HG03025 (cell line): ENCODE results near the gene APBB1IP.
A peak's percentile ranks its signal among the peaks of the same experiment; 100 is the strongest.
"Not testable (repeated sequence)": the region's sequence is repeated elsewhere in the genome, so short reads cannot be mapped to it uniquely, and the experiment has no call there.

Source experiments
- ATAC-seq: cut with Tn5 transposase; IDR thresholded peaks from one replicate; pipeline ENCODE4 v1.9.1; 2021; ENCODE audit warnings: mild to moderate bottlenecking, moderate library complexity; ENCODE audit not compliant: unreplicated experiment, low FRiP score

APBB1IP gene

DNA sequence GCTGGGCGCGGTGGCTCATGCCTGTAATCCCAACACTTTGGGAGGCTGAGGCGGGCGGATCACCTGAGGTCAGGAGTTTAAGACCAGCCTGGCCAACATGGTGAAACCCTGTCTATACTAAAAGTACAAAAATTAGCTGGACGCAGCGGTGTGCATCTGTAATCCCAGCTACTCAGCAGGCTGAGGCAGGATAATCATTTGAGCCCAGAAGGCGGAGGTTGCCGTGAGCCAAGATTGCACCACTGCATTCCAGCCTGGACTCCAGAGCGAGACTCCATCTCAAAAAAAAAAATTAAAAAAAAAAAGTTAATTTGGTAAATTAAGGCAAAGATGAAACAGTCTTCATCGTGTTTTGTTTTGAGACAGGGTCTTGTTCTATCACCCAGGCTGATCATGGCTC is 66.3 kb downstream of the APBB1IP start:
- ATAC-seq, result not testable (repeated sequence)

DNA sequence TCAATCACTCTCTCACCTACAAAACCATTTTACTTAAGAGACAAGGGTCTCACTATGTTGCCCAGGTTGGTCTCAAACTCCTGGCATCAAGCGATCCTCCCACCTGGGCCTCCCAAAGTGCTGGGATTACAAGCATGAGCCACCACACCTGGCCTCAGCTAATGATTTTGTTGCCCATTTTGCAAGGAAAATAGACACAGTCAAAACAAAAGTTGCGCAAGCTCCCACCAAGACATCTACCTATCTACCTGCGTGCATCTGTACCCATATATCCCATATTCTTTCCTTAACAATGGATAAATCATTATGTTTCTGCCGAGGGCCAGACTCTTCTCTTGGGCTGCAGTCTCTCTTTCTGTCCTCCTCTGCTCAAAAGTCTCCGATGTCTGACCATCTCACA is 67.3 kb downstream of the APBB1IP start:
- ATAC-seq, result no peak

DNA sequence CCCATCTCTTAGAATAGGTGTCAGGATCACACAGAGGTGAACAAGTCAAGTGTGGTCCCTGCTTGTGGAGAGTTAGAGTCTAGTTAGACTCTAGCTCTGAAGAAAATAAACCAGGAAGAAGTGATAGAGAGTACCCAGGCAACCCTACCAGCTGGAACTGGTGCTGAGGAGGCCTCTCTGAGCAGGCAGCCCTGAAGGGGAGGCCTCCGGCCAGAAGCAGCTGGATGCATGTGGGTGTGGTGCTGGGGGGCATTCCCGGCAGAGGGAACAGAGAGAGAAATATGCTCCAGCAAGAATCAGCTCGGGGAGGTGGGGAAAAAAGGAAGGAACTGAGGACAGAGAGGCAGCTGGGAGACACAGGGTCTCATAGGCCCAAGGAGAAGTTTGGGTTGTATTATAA is 68.6 kb downstream of the APBB1IP start:
- no peak for ATAC-seq

DNA sequence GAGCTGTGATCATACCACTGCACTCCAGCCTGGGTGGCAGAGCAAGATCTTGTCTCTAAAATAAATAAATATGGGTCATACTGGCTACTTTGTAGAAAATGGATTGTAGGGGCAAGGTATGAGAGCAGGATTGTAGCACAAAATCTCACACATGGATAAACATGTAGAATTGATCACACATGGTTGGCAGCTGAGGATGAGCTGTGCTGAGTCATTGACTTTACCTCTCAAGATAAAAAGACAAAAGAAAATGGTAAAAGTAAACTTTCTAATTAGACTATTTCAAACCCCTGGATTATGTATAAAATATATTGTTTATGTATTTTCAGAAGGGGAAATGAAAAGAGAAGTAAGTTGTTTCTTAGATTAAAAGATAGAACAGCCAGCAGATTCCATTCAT is 69.3 kb downstream of the APBB1IP start:
- ATAC-seq, result no peak

DNA sequence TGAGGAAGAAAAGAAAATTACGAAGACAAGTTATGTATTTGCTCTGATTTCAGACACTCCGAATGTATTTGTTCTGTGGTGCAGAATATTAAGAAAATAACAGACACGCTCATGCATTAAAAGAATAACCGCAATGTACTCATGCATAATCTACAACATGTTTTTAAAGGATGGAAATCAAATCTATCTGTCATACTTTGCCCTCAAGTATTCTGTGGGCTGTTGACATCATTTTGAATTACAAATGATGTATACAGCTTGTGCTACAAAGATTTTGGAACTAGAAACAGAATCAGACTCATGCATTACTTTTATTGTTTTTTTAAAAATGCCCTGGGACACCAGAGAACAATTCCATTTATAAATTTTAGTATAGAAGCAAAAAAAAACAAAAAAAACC is 69.9 kb downstream of the APBB1IP start:
- no peak for ATAC-seq

DNA sequence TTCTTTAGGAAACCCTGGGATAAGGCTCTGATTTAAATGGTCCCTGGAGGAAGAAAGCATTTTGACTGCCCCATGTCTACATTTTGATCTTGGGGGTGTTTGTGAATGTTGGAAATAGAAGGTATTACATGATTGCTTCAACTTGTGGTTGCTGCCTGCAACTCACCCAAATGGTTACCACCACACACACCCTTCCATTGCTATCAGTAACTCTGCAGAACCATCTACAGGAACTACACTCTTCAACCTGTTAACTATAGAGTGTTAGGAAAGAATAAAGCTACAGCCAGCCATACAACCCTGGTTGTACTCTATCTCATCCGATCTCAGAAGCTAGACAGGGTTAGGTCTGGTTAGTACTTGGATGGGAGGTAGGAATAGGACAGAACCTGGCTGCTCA is 71.2 kb downstream of the APBB1IP start:
- no peak for ATAC-seq

DNA sequence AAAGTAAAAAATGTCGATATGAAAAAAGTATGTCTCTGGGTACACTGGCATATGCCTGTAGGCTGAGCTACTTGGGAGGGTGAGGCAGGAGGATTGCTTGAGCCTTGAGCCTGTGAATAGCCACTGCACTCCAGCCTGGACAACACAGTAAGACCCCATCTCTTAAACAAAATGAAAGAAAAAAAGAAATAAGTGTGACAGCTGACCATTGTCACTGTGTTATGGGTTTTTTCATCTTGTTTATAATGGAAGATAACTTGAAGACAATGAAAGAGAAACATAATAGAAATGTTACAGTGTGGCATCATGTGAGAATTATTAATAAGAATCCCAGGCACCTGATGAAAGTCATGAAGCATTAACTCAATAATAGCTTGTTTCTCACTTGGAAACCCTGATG is 75.0 kb downstream of the APBB1IP start:
- ATAC-seq, result no peak

DNA sequence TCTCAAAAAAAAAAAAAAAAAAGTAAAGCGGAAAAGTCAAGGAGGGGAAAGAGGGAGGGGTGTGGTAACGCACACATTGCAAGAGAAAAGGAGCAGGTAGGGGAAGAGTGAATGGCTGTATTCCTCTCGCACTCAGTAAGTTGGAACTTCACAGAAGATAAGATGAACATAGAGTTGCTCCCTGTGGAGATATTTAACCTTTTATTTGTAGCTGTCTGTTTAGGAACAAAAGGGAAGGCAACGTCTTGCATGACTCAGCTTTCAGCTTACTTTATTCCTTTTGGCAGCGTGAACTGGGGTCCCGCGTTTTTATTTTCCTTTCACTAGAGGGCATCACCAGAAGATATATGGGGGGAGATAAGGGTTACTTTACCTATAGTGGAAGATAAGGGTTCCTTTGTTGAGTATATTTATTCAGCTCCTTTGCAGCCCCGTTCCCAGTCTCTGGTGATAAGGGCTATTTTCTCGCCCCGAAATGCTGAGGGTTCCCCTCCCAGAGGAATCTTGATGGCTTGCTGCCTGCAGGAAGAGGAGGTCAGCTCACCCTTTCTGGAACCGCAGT is 78.5 kb downstream of the APBB1IP start:
- no peak for ATAC-seq

DNA sequence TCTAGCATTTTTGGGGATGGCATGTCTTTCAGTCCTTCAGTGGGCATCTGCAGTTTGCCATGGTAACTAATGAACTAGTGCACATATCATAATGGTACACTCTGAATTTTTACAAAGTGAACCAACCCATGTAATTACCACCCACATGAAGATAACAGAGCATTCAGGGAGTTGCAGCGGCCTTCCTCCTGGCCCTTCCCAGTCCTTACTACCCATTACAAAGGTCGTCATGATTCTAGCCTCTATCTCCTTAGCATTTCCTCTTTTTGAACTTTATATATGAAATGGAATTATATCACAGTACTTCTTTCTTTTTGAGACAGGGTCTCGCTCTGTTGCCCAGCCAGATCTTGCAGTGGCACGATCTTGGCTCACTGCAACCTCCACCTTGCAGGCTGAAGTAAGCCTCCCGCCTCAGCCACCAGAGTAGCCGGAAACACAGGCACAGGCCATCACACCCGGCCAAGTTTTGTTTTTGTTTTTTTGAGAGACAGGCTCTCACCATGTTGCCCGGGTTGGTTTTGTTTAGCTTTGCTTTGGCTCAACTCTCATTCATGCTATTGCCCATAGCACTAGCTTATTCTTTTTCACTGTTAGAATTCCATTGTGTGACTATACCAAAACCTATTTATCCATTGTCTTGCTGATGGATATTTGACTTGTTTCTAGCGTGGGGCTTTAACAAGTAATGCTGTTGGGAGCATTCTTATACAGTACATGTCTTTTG is 79.2 kb downstream of the APBB1IP start:
- ATAC-seq, result no peak

DNA sequence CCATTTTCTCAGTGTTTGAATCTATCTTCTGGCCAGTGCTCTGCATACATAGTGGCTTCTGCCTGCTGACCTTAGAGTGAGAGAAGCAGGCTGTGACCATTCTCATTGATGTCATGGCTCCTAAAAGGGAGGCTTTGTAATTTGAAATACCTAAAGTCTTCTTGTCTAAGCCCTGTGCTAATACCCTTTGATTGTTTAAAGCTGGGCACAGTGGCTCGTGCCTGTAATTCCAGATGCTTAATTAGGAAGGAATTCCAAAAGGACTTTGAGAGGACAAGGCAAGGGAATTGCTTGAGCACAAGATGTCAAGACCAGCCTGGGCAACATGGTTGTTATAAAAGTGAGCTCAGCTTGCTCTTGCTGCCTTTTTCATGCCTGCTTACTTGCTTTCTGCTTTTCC is 81.7 kb downstream of the APBB1IP start:
- no peak for ATAC-seq

DNA sequence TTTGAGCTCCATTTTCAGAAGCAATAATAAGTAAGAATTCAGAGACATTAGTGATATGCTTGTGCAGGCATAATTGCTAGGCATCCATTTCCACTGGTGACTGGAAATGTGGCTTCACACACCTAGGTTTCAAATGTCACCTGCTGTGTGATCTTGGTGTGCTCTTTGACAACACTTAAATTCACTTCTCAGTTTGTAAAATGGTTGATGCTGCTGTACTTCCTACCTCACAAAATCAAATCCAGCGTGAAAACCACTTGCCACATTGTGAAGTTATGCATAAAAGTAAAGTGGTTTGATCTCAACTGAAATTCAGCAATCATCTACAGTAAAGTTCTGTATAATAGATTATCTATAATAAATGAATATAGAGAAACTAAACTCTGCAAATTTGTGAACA is 82.4 kb downstream of the APBB1IP start:
- ATAC-seq, result no peak

DNA sequence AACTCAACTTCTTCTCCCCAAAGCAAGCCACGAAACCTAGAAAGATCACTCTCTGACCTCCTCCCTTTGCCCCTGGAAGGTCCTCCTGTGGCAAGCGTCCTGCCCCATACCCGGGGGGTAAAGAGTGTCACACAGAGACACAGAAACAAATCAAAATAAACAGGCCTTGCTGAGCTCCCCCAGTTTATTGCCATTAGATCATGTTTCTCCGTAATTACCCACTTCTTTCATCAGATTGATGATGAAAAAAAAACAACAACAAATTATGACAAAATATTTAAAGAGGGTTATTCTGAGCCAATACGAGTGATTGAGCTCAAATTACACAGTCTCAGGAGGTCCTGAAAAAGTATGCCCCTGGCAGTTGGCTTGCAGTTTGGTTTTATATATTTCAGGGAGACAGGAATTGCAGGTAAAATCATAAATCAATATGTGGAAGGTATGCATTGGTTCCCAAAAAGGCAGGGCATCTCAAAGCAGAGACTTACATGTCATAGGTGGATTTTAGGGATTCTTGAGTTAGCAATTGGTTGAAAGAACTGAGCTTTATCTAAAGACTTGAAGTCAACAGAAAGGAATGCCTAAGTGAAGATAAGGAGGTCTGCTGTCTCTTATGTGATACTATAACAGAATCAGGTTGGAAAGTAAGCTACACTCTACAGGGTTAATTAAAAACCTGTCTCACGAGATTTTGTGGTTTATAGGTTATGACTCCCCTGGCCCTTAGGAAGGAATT is 86.2 kb downstream of the APBB1IP start:
- no peak for ATAC-seq

DNA sequence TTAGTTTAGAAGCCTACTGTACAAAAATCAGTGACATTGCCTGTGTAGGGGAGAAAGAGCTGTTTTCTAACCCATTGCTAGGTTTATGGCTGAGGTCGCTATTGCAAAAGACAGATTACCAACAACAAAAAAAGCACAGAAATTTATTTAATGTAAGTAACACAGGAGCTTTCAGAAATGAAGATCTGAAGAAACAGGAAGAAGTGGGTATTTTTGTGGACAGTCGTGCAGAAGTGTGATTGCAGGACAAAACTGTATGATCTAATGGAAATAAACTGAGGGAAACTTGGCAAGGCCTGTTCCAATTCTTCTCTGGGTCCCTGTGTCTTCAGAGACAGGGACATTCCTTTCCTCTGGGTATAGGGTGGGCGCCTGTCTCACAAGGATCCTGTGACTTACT is 87.4 kb downstream of the APBB1IP start:
- ATAC-seq, result no peak

DNA sequence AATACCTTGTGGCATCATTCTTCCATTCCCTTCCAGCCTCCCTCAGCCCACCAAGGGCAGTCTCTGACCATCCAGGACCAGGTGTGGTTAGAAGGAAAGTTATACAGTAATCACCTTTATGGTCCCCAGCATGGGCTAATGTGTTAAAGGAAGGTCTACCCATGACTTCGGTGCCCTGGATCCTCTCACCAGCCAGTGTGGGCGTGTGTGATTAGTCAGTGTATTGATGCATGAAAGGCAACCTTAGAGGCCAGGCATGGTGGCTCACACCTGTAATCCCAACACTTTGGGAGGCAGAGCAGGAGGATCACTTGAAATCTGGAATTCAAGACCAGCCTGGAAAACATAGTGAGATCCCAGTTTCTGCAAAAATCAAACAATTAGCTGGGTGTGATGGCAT is 88.9 kb downstream of the APBB1IP start:
- ATAC-seq, result no peak

DNA sequence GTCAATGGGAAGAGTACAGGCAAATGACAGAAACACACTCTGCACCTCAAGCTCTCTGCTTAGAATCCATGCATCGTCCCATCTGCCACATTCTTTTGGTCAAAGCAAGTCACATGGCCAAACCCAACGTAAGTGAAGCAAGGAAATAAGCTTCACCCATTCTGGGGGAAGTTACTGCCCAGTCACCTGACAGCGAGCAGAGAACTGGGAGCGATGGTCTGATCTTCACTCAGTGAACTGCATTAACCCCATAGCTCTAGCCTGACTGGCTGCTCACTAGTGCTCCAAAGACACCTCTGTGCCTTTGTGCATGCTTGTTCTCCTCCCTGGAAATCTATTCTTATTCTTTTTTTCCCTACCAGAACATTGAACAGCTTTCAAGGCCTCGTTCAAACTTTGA is 89.9 kb downstream of the APBB1IP start:
- no peak for ATAC-seq

DNA sequence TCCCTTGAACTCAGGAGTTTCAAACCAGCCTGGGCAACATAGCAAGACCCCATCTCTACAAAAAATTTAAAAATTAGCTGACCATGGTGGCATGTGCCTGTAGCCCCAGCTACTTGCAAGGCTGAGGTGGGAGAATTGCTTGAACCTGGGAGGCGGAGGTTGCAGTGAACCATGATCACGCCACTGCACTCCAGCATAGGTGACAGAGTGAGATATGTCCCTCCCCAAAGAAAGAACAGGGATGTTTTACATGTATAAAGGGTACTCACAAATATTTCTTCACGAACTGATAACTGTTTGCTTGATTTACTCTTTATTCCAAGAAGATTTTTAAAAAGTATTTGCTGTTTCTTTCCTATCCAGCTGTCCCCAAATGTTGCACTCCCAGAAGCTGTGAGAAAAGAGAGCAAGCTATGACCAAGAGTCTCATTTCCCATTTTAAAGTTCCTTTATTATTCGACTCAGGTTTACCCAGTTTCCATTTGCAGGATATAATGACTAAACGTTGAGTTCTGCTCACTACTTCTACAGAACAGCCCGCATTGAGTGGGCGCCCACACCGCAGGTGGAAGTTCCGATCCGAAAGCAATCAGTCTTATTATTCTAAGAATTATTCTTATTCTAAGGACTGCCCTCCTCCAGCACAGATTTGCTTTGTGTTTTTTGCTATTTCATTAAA is 90.7 kb downstream of the APBB1IP start:
- ATAC-seq, result peak; percentile 80

DNA sequence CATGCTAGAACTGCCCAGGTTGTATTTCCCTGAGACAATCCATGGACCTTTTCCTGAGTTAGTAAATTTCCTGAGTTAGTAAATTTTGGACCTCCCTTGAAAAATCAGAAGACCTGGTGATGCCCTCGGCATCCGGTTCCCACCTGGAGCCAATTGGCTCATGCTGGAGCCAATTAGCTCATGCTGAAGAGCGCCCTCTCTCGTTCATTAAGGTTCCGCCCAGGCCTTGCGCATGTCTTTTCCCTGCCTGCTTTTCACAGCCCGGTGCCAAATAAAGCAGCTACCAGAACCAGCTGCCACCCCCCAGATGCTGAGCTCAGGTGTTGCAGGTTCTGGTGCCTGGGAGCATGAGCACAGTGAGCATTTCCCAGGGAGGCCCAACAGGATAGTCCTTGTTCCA is 96.2 kb downstream of the APBB1IP start:
- ATAC-seq, result no peak

DNA sequence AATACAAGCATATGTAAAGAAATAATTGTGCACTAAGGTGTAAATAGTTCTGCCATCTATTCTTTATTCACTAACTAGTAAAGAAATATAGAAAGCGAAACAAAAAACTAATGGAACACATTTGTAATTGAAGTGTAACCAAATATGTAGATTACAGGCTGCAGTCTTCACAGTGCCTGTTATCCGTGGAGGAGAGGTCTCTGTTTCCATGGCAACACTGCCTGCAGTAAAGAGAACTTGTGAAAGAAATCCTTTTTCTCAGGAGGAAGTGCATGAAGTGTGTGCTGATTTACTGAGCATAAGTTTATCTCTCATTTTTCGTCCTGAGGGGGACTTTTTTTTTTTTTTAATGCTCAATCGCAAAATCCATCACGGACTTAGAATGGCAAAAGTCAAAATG is 102.5 kb downstream of the APBB1IP start:
- ATAC-seq, result no peak

DNA sequence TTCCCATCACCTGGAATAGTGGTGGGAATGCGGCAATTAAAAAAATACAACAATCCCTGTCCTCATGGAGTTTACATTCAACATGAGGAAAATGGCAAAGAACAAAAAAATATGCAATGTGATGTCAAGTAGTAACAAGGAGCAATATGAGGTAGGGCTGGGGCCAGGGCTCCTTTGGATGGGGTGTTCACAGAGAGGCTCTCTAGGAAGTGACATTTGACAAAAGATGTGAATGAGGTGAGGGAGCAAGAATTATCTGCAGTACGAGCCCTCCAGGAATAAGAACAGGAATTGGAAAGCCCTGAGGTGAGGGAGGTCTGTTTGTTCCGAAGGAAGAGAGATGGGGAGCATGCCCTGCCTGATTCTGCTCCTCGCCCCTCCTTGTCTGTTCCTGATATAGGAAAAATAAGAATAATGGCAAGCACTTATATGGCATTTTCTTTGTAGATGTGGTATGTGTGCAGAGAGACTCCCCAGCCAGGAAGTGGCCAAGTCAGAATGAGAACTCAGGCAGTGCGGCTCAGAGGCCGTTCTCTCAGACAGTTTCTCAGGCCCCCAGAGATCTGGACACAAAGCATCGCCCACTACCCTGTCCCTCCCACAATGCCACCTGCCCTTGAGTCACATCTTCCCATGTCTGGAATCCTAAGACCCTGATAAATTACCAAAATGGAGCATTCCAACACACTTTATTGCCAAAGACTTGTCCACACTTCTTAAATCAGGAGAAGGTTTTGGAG is 105.6 kb downstream of the APBB1IP start:
- ATAC-seq, result no peak

DNA sequence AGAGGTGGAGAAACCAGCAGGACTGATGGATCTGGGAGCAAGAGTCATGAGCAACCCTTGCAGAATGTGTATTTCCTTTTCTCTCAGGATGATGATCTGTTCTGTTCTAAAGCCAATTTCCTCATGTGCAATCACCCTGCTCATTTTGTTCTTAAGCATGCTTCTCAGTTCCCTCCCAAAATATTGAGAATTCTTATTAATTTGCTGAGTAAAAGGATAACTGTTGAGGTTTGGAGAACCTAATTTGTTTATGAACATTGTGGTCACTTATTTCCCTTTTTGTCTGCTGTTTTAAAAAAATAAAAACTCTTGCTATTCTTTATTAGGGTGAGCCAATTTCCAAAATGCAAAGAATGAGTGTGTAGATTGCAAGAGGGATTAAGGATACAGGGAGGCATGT is 106.8 kb downstream of the APBB1IP start:
- no peak for ATAC-seq
